AG04449 (cell line): ENCODE results near the gene FBXO31.

ENCODE experiments used
- CTCF ChIA-PET: fragments of 350-600 bp; formaldehyde crosslinking; extraction: SDS; loops from one replicate; lab custom pipeline; 2021; ENCODE audit warnings: antibody characterized with exemption; lab: Yijun Ruan, JAX
- POLR2A ChIA-PET: fragments of 400-600, 350-600 bp; formaldehyde crosslinking; extraction: SDS; loops from one replicate; lab custom pipeline; 2020; ENCODE audit warnings: antibody characterized with exemption, inconsistent platforms; lab: Yijun Ruan, JAX
- DNase-seq: peaks from one replicate; pipeline ENCODE4 v3.0.0-alpha.2; 2010; ENCODE audit warnings: low read depth, low spot score
- H3K4me3 ChIP-seq: 2 replicates; pipeline ENCODE4 v1.5.1; 2011; ENCODE audit warnings: low read depth, mild to moderate bottlenecking, control low read depth, low read length
- TF ChIP-seq, protein P1 (sequence below): IDR thresholded peaks from one replicate; pipeline ENCODE4 v1.5.1; 2011; ENCODE audit warnings: mild to moderate bottlenecking, moderate library complexity, low read length, control low read depth, inconsistent platforms; ENCODE audit not compliant: insufficient read depth; ENCODE audit errors: missing control alignments

FBXO31 gene

DNA sequence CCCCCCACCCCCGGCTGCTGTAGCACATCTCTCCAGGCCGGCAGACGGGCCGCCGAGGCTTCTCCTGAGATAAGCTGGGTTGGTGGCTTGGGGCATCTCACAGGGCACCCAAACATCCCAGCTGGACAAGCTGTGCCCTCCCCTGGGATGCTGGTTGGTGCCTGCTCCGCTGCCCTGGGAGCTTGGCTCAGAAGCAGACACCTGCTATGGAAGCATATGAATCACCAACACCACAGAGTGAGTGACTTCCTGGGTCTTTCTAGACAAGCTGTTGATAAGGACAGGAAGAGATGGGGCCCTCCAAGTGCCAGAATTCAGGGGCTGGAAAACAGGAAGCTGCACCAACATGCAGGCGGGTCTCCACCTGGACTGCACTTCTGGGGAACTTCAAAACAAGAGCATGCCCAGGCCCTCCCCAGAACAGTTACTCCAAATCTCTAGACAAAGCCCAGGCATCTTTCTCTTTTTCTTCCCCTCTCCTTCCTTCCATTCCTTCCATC lies 80.1 kb downstream of the FBXO31 start:
- H3K4me3 ChIP-seq = no peak overlapping the region
- ChIA-PET CTCF (interaction anchor here (0.7 to 2.4 kb wide), 7 partner anchors 11 to 740 kb away, joined by 3 to 10 read pairs (median 3); partner anchors contain the start of gene C16orf95), POLR2A (no interaction called here)
- DNase-seq = no peak
- TF ChIP-seq, protein P1, sequence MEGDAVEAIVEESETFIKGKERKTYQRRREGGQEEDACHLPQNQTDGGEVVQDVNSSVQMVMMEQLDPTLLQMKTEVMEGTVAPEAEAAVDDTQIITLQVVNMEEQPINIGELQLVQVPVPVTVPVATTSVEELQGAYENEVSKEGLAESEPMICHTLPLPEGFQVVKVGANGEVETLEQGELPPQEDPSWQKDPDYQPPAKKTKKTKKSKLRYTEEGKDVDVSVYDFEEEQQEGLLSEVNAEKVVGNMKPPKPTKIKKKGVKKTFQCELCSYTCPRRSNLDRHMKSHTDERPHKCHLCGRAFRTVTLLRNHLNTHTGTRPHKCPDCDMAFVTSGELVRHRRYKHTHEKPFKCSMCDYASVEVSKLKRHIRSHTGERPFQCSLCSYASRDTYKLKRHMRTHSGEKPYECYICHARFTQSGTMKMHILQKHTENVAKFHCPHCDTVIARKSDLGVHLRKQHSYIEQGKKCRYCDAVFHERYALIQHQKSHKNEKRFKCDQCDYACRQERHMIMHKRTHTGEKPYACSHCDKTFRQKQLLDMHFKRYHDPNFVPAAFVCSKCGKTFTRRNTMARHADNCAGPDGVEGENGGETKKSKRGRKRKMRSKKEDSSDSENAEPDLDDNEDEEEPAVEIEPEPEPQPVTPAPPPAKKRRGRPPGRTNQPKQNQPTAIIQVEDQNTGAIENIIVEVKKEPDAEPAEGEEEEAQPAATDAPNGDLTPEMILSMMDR = no peak

DNA sequence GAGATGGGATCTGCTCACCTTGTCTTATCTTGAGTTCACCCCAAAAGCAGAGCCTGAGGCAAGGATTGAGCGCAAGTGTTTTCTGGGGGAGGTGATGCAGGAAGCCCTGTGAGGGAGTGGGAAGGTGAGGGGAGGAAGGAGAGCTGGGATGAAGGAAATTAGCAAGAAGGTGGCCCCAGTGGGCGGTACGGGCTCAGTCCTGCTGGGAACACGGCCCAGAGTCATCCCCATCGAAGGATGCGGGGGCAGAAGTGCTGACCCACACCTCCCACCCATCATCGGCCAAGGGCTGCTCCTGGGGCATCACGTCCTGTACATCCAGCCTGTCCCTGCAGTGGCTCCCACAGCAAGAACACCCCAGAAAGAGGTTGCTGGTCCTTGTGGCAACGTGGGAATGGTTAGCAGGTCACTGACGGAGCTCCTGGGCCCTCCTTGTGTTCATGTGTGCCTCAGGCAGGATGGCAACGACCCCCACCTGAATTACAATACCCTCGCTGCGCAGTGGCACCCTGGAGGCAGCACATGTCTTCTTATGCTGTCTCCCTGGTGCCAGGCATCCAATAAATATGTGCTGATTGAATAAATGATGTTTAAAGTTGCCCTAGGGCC lies 84.6 kb downstream of the FBXO31 start:
- POLR2A ChIA-PET = no interaction called here
- no peak for DNase-seq
- TF ChIP-seq, protein P1 = no peak
- no peak overlapping the region for H3K4me3 ChIP-seq
- CTCF ChIA-PET = interaction anchor here (1.0 to 6.8 kb wide), 7 partner anchors 8 to 735 kb away, joined by 4 to 43 read pairs (median 10); partner anchors contain the start of gene C16orf95

DNA sequence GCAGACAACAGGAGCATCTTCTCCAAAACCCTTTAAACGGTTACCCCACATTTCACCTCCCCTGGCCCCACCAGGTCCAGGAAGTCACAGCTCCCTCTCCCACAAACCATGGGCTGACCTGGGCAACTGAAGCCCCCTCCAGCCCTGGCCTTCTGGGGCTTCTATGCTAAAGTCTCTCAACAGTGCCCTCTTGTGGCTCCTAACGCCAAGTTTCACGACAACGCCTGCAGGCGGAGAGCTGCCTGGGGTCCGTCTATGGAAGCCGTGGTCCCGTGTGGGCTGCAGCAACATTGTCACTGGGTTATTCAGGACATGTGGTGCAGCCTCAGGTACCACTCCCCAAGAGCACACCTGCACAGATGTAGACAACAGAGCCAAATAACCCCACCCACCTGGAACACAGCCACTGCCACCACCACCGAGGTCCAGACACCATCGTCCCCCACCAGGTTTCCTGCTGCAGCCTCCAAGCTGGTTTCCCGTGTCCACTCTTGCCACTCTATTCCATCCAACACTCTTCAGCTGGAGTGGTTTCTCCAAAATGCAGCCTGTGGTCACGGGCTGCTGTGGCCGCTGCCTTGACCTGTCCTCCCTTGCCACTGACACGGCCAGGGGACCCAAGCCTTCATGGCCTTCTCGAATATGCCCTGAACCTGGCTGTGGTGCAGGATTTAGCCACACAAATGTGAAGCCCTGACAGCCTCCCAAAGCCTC lies 85.5 kb downstream of the FBXO31 start:
- CTCF ChIA-PET = interaction anchor here (0.6 to 6.8 kb wide), 24 partner anchors 8 to 742 kb away, joined by 3 to 43 read pairs (median 4); partner anchors contain the start of gene C16orf95
- TF ChIP-seq, protein P1 = peak; percentile 66
- POLR2A ChIA-PET = no interaction called here
- H3K4me3 ChIP-seq = no peak overlapping the region
- no peak for DNase-seq

DNA sequence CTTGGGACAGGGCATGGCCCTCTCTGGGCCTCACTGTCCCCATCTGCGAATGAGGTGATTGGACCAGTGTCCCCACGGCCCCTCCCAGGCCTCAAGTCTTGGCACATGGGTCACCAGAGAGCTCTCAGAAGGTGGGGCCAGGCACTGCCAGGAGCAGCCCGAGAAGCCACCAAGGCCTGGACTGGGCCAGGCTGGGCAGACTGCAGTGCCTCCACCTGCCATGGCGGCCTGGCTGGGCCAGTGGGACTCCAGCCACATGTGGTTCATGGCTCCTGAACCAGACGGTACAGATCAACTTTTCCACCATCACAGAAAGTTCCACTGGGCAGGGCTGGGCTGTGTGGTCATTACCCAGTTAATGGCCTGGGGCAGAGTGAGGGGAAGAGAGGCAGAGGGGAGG lies 86.2 kb downstream of the FBXO31 start:
- ChIA-PET POLR2A (no interaction called here), CTCF (interaction anchor here (0.6 to 6.8 kb wide), 22 partner anchors 8 to 741 kb away, joined by 3 to 43 read pairs (median 4); partner anchors contain the start of gene C16orf95)
- H3K4me3 ChIP-seq = no peak overlapping the region
- TF ChIP-seq, protein P1 = no peak
- no peak for DNase-seq

DNA sequence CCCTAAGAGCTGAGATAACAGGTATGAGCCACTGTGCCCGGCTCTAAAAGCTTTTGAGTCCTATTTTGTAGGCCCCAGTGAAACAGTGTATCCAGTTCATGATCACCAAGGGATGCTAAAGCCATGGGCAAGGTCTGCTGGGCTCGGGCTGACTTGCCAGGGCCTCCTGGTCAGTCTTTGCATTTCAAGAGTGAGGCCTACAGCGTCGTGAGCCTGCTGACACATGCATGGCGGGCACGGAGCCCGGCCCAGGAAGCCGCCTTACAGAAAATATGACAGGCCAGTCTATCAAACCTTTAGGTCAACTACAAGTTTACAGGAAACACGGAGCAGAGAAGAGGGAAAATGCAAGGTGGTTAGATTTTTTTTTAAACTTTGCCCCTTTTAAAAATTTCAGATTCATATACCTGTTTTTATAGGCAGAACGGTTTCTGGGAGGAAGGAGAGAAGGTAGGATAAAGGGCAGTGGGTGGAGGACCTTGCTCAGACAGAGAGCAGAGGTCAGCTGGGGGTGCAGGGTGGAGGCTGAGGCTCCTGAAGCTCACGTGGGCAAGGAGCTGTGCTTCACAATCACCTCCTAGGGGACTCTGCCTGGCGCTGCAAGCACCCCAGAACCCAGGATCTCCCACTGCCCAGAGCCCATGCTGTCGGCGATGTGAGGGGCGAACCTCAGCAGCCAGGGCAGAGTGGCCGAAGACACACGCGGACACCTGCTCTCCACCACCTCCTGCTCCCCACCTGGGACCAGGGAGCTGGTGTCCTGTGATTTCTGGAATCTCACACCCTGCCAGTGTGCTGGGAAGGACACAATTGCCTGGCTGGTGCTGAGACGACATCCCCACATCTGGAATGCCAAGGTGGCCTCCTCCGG lies 87.7 kb downstream of the FBXO31 start:
- no peak for DNase-seq
- TF ChIP-seq, protein P1 = no peak
- H3K4me3 ChIP-seq = no peak overlapping the region
- POLR2A ChIA-PET = interaction anchor here (0.8 kb wide), 1 partner anchor 710 kb away, joined by 3 read pairs; no protein-coding TSS in a partner anchor
- CTCF ChIA-PET = interaction anchor here (0.7 to 6.8 kb wide), 5 partner anchors 9 to 732 kb away, joined by 3 to 43 read pairs (median 4); no protein-coding TSS in a partner anchor
